Neuronal stem cell (in vitro differentiated cells): Measurements from ENCODE around the gene REXO5.

ENCODE experiments used
- DNase-seq: peaks from one replicate; pipeline ENCODE4 v3.0.0-alpha.2; 2013; ENCODE audit warnings: low spot score
- H2AFZ ChIP-seq: one replicate; pipeline ENCODE4 v1.6.1; 2013; ENCODE audit warnings: mild to moderate bottlenecking, low read length, inconsistent platforms
- H2AK5ac ChIP-seq: 2 replicates; pipeline ENCODE4 v1.6.1; 2013; ENCODE audit warnings: low read depth, mild to moderate bottlenecking, inconsistent platforms, low read length, moderate library complexity, mixed read lengths
- H2BK120ac ChIP-seq: 2 replicates; pipeline ENCODE4 v1.6.1; 2013; ENCODE audit warnings: low read depth, mild to moderate bottlenecking, inconsistent platforms, low read length, moderate library complexity, mixed read lengths
- H2BK12ac ChIP-seq: one replicate; pipeline ENCODE4 v1.6.1; 2013; ENCODE audit warnings: low read length, inconsistent platforms
- H2BK15ac ChIP-seq: 2 replicates; pipeline ENCODE4 v1.6.1; 2013; ENCODE audit warnings: mild to moderate bottlenecking, low read length, inconsistent platforms, mixed read lengths
- H2BK5ac ChIP-seq: one replicate; pipeline ENCODE4 v1.6.1; 2013; ENCODE audit warnings: inconsistent platforms, mild to moderate bottlenecking, low read length, moderate library complexity
- H3K14ac ChIP-seq: one replicate; pipeline ENCODE4 v1.6.1; 2013; ENCODE audit warnings: low read length, inconsistent platforms
- H3K18ac ChIP-seq: 2 replicates; pipeline ENCODE4 v1.6.1; 2013; ENCODE audit warnings: low read length, inconsistent platforms
- H3K23ac ChIP-seq: 2 replicates; pipeline ENCODE4 v1.6.1; 2013; ENCODE audit warnings: low read depth, mild to moderate bottlenecking, mixed read lengths, low read length, inconsistent platforms; ENCODE audit not compliant: poor library complexity
- H3K27ac ChIP-seq: replicated peaks from 3 replicates; pipeline ENCODE4 v1.5.1; 2013; ENCODE audit warnings: low read length, inconsistent platforms
- H3K27me3 ChIP-seq, 3 experiments: 2 replicates each; pipeline ENCODE4 v1.6.1; 2013; ENCODE audit warnings: low read length in 3 of 3, mild to moderate bottlenecking in 2 of 3, inconsistent platforms in 1 of 3, low read depth in 1 of 3, mixed read lengths in 1 of 3, moderate library complexity in 1 of 3; ENCODE audit not compliant: control insufficient read depth in 3 of 3, insufficient read depth in 3 of 3
- H3K36me3 ChIP-seq, 2 donors: replicated peaks in 1 of 2; 2 replicates each; pipeline ENCODE4 v1.6.1; 2013; ENCODE audit warnings: low read length in 2 of 2; ENCODE audit not compliant: control insufficient read depth in 2 of 2, insufficient read depth in 2 of 2
- H3K4ac ChIP-seq: 2 replicates; pipeline ENCODE4 v1.6.1; 2013; ENCODE audit warnings: inconsistent platforms, mild to moderate bottlenecking, low read length, moderate library complexity
- H3K4me1 ChIP-seq, 2 donors: 1 replicate in 1 of 2; 2 replicates in 1 of 2; pipeline ENCODE4 v1.6.1; 2013; ENCODE audit warnings: low read length in 2 of 2, low read depth in 1 of 2; ENCODE audit not compliant: control insufficient read depth in 2 of 2, insufficient read depth in 1 of 2
- H3K4me2 ChIP-seq: one replicate; pipeline ENCODE4 v1.6.1; 2013; ENCODE audit warnings: mild to moderate bottlenecking, low read length, inconsistent platforms; ENCODE audit not compliant: insufficient read depth, poor library complexity, severe bottlenecking
- H3K4me3 ChIP-seq, 2 donors: 2 replicates each; pipeline ENCODE4 v1.5.1; 2013; ENCODE audit warnings: low read length in 2 of 2, mild to moderate bottlenecking in 2 of 2, inconsistent platforms in 1 of 2, moderate library complexity in 1 of 2
- H3K79me1 ChIP-seq: one replicate; pipeline ENCODE4 v1.6.1; 2013; ENCODE audit warnings: low read depth, mild to moderate bottlenecking, inconsistent platforms, low read length, moderate library complexity
- H3K9ac ChIP-seq: one replicate; pipeline ENCODE4 v1.6.1; 2013; ENCODE audit warnings: mild to moderate bottlenecking, low read depth, low read length, inconsistent platforms; ENCODE audit not compliant: poor library complexity
- H3K9me3 ChIP-seq, 2 donors: replicated peaks in 1 of 2; 2 replicates each; pipeline versions ENCODE3 to v1.6.1; 2013; ENCODE audit warnings: low read length in 2 of 2, mild to moderate bottlenecking in 2 of 2, inconsistent platforms in 1 of 2, low read depth in 1 of 2, mixed read lengths in 1 of 2, moderate library complexity in 1 of 2; ENCODE audit not compliant: control insufficient read depth in 2 of 2, insufficient read depth in 1 of 2
- H4K8ac ChIP-seq: one replicate; pipeline ENCODE4 v1.6.1; 2013; ENCODE audit warnings: low read depth, mild to moderate bottlenecking, inconsistent platforms, low read length, moderate library complexity
- H4K91ac ChIP-seq: one replicate; pipeline ENCODE4 v1.6.1; 2013; ENCODE audit warnings: low read length, low read depth, mild to moderate bottlenecking, inconsistent platforms; ENCODE audit not compliant: poor library complexity
- WGBS, 2 donors: extraction: QIAGEN DNeasy Blood & Tissue Kit; methylation state at CpG; one replicate each; pipeline ENCODE4 v1.1.7; 2013; ENCODE audit warnings: missing lambda C conversion rate in 2 of 2, mixed read lengths in 1 of 2; ENCODE audit not compliant: insufficient read length in 2 of 2, insufficient replicate concordance in 1 of 2; ENCODE audit errors: extremely low coverage in 2 of 2; 5-methylcytosine and 5-hydroxymethylcytosine counted together

REXO5 gene

DNA sequence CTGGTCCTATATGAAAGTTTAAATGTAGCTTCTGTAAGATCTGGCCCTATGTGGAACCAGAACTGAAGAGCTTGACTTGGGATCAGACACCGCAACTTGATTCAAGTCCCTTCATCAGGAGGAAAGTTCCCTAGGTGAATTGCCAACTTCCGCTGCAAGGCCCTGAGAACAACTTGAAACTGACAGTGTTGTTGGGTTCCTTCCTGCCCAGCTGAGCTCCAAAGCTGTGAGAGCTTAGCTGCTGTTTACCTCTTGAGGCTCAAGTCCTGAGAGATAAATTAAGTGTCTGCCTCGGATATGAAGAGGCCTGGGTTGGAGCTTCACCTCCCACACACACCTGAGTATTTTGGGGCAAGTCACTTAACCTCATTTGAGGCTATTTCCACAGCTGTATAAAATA lies 44.7 kb downstream of the REXO5 start:
- DNase-seq: no peak
- Histone ChIP-seq H3K79me1 (no peaks in the 10 kb centered on the region), H2AFZ (no peak overlapping the region), H3K4me2 (no peak overlapping the region), H3K14ac (no peak overlapping the region), H3K4me1 (no peaks in the 10 kb centered on the region), H4K8ac (no peak overlapping the region), H3K27ac (no peak overlapping the region), H2BK12ac (no peak overlapping the region), H3K4ac (no peak overlapping the region), H3K23ac (no peak overlapping the region), H3K9ac (no peak overlapping the region), H2BK15ac (no peak overlapping the region), H2BK5ac (no peak overlapping the region), H2AK5ac (no peak overlapping the region), H3K9me3 (no peaks in the 10 kb centered on the region), H4K91ac (no peak overlapping the region), H3K18ac (no peak overlapping the region), H3K27me3 (no peaks in the 10 kb centered on the region), H3K4me3 (no peak overlapping the region), H2BK120ac (no peak overlapping the region), H3K36me3 (peaks cover 0 to 78% of the 10 kb centered on the region in 2 donors)
- WGBS, 2 donors: no CpG with 5 or more reads among the region's 3 CpGs

DNA sequence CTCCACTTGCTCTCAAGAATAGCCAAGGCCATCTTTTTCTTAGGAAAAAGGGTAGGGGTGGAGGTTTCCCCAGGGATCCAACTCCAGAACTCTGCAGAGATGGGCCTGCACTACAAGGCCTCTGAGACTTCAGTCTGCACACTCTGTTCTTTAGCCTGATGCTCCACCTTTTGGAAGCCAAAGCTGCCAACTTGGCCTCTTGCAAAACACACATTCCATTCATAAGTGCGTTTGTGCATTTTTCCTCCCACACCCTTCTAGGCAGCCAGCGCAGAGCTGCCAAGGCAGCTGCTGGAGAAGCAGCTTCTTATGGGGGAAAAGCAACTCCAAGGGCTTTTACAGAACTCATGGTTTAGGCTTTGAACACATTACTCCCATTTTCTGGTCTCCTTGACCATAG lies 45.3 kb downstream of the REXO5 start:
- Histone ChIP-seq H2AK5ac (no peak overlapping the region), H3K27ac (no peak overlapping the region), H3K18ac (no peak overlapping the region), H2AFZ (no peak overlapping the region), H3K23ac (no peak overlapping the region), H2BK120ac (no peak overlapping the region), H2BK15ac (no peak overlapping the region), H3K4me2 (no peak overlapping the region), H3K4ac (no peak overlapping the region), H4K8ac (no peak overlapping the region), H3K9me3 (no peaks in the 10 kb centered on the region), H3K9ac (no peak overlapping the region), H3K79me1 (no peaks in the 10 kb centered on the region), H3K14ac (no peak overlapping the region), H3K4me3 (no peak overlapping the region), H3K4me1 (no peaks in the 10 kb centered on the region), H2BK12ac (no peak overlapping the region), H3K36me3 (peaks cover 0 to 74% of the 10 kb centered on the region in 2 donors), H2BK5ac (no peak overlapping the region), H4K91ac (no peak overlapping the region), H3K27me3 (no peaks in the 10 kb centered on the region)
- no peak for DNase-seq
- no CpG with 5 or more reads among the region's 2 CpGs for WGBS, 2 donors

DNA sequence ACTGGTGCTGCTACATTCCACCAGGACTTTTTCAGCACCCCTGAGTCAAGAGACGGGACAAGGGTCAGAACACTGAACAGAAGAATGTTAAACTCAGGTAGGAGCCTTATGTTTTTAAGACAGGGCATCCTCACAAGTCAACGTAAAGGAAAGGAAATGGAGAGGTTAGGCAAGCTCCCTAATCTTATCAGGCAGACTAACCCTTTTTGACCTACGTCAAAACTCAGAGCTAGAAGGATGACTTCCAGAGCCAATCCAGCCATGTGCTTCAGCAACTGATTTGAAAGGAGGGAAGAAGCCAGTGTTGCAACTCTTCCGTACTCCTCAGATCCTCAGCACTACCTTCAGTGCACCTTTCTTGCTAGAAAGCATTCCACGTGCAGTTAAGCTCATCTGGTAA lies 46.8 kb downstream of the REXO5 start:
- Histone ChIP-seq H4K91ac (no peak overlapping the region), H3K14ac (no peak overlapping the region), H2AFZ (no peak overlapping the region), H3K9ac (no peak overlapping the region), H2BK15ac (no peak overlapping the region), H2AK5ac (no peak overlapping the region), H3K4ac (no peak overlapping the region), H2BK12ac (no peak overlapping the region), H3K27ac (no peak overlapping the region), H3K36me3 (peaks cover 2 to 64% of the 10 kb centered on the region in 2 donors), H3K18ac (no peak overlapping the region), H2BK5ac (no peak overlapping the region), H2BK120ac (no peak overlapping the region), H3K27me3 (no peaks in the 10 kb centered on the region), H3K4me1 (no peaks in the 10 kb centered on the region), H3K23ac (no peak overlapping the region), H3K9me3 (no peaks in the 10 kb centered on the region), H3K79me1 (no peaks in the 10 kb centered on the region), H4K8ac (no peak overlapping the region), H3K4me2 (no peak overlapping the region), H3K4me3 (no peak overlapping the region)
- WGBS, 2 donors: no CpG with 5 or more reads among the region's 5 CpGs
- DNase-seq: no peak

DNA sequence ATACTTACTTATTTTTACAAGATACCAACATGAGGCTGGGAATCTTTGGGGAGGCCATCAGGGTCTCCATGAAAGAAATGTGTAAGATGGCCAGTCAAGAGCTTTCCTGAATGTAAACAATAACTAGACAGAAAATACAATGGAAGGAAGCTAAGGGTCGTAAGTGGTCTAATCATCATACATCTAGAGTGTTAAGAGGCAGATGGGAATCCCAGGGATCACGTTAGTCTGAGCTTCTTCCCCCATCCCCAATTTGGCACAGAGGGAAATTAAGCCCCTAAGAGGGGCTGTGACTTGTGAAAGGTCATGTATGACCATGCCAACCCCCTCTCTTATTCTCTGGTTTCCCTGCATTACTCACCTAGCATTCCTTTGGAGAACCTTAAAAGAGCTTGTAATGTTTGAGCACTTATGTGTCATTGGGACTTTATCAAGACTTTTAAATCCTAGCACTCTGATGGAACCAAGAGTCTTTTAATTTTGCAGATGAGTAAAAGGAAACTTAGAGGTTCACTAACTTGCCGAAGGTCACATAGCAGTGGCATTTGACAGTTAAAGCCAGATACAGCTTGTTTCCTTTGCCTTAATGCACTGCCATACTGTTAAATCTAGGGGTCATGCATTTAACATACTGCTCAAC lies 47.8 kb downstream of the REXO5 start:
- Histone ChIP-seq H3K14ac (no peak overlapping the region), H3K4me3 (no peak overlapping the region), H3K4ac (no peak overlapping the region), H3K9ac (no peak overlapping the region), H3K4me1 (no peaks in the 10 kb centered on the region), H3K36me3 (peaks cover 2 to 58% of the 10 kb centered on the region in 2 donors), H3K27ac (no peak overlapping the region), H3K79me1 (no peaks in the 10 kb centered on the region), H2AK5ac (no peak overlapping the region), H2BK12ac (no peak overlapping the region), H3K9me3 (no peaks in the 10 kb centered on the region), H3K27me3 (no peaks in the 10 kb centered on the region), H2AFZ (no peak overlapping the region), H4K91ac (no peak overlapping the region), H3K4me2 (no peak overlapping the region), H3K18ac (no peak overlapping the region), H2BK5ac (no peak overlapping the region), H2BK120ac (no peak overlapping the region), H2BK15ac (no peak overlapping the region), H3K23ac (no peak overlapping the region), H4K8ac (no peak overlapping the region)
- DNase-seq: no peak
- WGBS, 2 donors: no CpG with 5 or more reads among the region's 3 CpGs
